Upper lobe of right lung (tissue), 1 donor: ENCODE results near the gene IL21R. TPM values are rescaled to one million over a fixed set of nuclear protein-coding genes. Genes with fewer than 3 reads are reported as not detected.

Experiments used
- ATAC-seq: fragments of 200-7000 bp; cut with Tn5 transposase; one replicate; pipeline ENCODE4 v1.9.1; 2020; ENCODE audit warnings: mild to moderate bottlenecking, moderate library complexity
- DNase-seq: peaks from one replicate; pipeline ENCODE4 v3.0.0-alpha.2; 2020
- H3K27ac ChIP-seq: fragments of 200-600 bp; one replicate; pipeline ENCODE4 v1.8.0; 2022
- H3K27me3 ChIP-seq: fragments of 200-600 bp; one replicate; pipeline ENCODE4 v1.8.0; 2022; ENCODE audit warnings: mild to moderate bottlenecking
- H3K36me3 ChIP-seq: fragments of 200-600 bp; one replicate; pipeline ENCODE4 v1.8.0; 2022
- H3K4me1 ChIP-seq: fragments of 200-600 bp; one replicate; pipeline ENCODE4 v1.8.0; 2022
- H3K4me3 ChIP-seq: fragments of 200-600 bp; one replicate; pipeline ENCODE4 v1.8.0; 2022; ENCODE audit warnings: mild to moderate bottlenecking
- H3K9me3 ChIP-seq: fragments of 200-600 bp; one replicate; pipeline ENCODE4 v1.8.0; 2022
- intact Hi-C: fragments of 100-400 bp; cut with DNase I; formaldehyde crosslinking; loops from one replicate; pipeline ENCODE4 v1.11.0; 2022
- total RNA-seq: library from RNA; stranded (reverse); fragmentation: NEBNext Ultra II Directional; extraction: Animal tissue kit (Norgen Biotek cat#: 25700); gene quantifications from one replicate; pipeline ENCODE4 v1.2.1, GENCODE V29; 2021
- TF ChIP-seq, protein P1 (sequence below): fragments of 200-600 bp; IDR thresholded peaks from one replicate; pipeline ENCODE4 v1.8.0; 2022; ENCODE audit warnings: antibody characterized with exemption
- donor health status: DM: no; HTN: yes; CAD: no; lungs with severe emphysema.

The IL21R gene
- total RNA-seq, 1 donor from 2014 or later, result 3.9 TPM

- Histone ChIP-seq H3K4me1 (peaks cover 12% of the 10 kb centered on the region), H3K27ac (peak overlapping the region; percentile 19), H3K27me3 (no peaks in the 10 kb centered on the region), H3K4me3 (no peak overlapping the region), H3K36me3 (no peaks in the 10 kb centered on the region), H3K9me3 (no peaks in the 10 kb centered on the region)
- ATAC-seq (peak; percentile 89), DNase-seq (peak; percentile 79)
- intact Hi-C loops, result loop anchor here (5.0 to 10.0 kb wide), 2 partner anchors 80 to 198 kb away; no protein-coding TSS in a partner anchor
- TF ChIP-seq, protein P1, sequence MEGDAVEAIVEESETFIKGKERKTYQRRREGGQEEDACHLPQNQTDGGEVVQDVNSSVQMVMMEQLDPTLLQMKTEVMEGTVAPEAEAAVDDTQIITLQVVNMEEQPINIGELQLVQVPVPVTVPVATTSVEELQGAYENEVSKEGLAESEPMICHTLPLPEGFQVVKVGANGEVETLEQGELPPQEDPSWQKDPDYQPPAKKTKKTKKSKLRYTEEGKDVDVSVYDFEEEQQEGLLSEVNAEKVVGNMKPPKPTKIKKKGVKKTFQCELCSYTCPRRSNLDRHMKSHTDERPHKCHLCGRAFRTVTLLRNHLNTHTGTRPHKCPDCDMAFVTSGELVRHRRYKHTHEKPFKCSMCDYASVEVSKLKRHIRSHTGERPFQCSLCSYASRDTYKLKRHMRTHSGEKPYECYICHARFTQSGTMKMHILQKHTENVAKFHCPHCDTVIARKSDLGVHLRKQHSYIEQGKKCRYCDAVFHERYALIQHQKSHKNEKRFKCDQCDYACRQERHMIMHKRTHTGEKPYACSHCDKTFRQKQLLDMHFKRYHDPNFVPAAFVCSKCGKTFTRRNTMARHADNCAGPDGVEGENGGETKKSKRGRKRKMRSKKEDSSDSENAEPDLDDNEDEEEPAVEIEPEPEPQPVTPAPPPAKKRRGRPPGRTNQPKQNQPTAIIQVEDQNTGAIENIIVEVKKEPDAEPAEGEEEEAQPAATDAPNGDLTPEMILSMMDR, result peak; percentile 48
Observed at GRCh38 chr16:27374804-27375425, 27.1 kb upstream of the IL21R start.

DNA sequence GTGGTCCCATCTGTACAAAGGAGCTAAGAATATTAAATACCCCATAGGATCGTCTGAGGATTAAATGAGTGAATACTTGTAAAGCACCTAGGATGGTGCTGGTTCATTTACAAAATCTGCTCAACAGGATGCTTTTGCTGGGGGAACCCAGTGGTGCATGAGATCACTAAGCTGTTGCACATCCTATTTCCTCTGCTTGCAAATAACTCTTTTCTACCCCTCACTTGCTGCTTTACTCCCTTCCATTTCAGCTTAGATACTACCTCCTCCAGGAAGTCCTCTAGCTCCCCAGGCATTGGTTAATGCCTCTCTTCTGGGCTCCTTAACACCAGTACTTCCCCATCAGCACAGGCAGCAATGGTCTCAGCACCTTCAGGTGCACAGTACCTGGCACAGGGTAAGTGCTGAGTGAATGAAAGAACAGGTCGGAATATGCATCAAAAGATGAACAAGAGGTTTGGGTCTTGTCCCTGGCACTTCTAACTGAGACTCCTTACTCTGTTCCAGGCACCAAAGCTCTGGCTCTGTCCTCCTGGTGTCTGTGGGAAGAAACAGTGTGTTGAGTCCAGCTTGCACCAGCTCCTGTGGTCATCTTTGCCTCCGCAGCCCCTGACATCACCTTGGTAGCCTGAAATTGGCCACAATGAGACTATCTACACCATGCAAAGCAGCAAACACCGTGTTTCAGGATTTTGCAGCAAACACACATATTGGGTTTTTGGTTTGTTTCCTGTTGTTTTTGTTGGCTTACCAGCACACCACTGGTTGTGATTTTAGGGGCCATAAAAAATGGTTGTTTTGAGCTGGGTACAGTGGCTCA lies 24.1 kb upstream of the IL21R start:
- no peak overlapping the region for H3K27ac ChIP-seq
- H3K9me3 ChIP-seq, result no peaks in the 10 kb centered on the region
- DNase-seq (no peak), ATAC-seq (no peak)
- no peaks in the 10 kb centered on the region for H3K36me3 ChIP-seq
- H3K4me3 ChIP-seq, result no peak overlapping the region
- intact Hi-C loops, result loop anchor here (10.0 kb wide), 1 partner anchor 77 kb away; no protein-coding TSS in a partner anchor
- no peaks in the 10 kb centered on the region for H3K27me3 ChIP-seq
- peaks cover 12% of the 10 kb centered on the region for H3K4me1 ChIP-seq
- TF ChIP-seq, protein P1, result no peak

DNA sequence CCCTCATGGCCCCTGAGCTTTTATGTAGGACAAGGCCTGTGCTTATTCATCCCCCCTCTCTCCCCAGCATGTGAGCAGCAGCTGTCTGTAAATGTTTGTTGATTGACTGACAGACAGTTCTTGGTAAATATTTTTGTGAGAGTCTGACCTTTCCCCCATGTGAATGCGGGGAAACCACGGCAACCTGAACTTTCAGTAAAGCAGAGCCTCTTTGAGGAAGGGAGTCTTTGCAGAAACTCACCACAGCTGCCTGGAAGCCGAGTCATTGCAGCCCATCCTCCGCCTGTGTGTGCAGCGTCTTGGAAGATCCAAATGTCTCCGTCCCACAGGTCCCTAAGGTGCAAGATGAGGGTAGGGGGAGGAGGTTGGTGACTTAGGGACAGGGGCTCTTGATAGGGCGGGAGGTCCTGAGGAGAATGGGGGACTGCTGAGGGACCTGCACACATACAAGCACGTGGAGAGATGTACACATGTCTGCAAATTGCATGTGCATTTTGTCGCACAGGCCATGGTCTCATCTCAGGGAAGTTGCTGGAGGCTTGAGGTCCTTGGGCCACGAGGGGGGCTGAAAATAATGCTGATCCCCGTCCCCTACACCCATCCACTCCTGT lies 23.0 kb upstream of the IL21R start:
- peaks cover 12% of the 10 kb centered on the region for H3K4me1 ChIP-seq
- TF ChIP-seq, protein P1, result no peak
- ATAC-seq (no peak), DNase-seq (no peak)
- no peak overlapping the region for H3K27ac ChIP-seq
- intact Hi-C loops, result loop anchor here (10.0 kb wide), 1 partner anchor 76 kb away; no protein-coding TSS in a partner anchor
- H3K9me3 ChIP-seq, result no peaks in the 10 kb centered on the region
- no peaks in the 10 kb centered on the region for H3K27me3 ChIP-seq
- H3K36me3 ChIP-seq, result no peaks in the 10 kb centered on the region
- no peak overlapping the region for H3K4me3 ChIP-seq

DNA sequence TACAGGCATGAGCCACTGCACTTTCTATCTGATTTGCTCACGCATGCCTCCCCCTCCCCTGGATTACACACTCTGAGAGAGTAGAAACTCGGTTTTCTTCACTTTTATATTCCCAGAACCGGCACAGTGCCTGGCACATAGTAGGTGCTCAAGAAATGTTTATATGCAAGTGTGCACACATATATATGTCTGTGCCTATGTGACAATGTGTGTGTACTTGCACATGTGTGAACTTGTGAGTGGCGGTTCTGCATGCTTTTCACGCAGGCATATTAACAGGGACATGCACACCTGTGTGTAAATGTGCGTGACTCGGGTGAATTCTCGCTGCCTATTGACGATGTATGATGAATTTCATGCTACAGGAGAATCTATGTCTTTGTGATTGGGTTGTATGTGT lies 22.1 kb upstream of the IL21R start:
- intact Hi-C loops, result loop anchor here (10.0 kb wide), 1 partner anchor 75 kb away; no protein-coding TSS in a partner anchor
- H3K27me3 ChIP-seq, result no peaks in the 10 kb centered on the region
- no peaks in the 10 kb centered on the region for H3K36me3 ChIP-seq
- no peak for ATAC-seq
- H3K4me3 ChIP-seq, result no peak overlapping the region
- peaks cover 7% of the 10 kb centered on the region for H3K4me1 ChIP-seq
- H3K27ac ChIP-seq, result no peak overlapping the region
- H3K9me3 ChIP-seq, result no peaks in the 10 kb centered on the region
- no peak for DNase-seq
- TF ChIP-seq, protein P1, result no peak

- H3K36me3 ChIP-seq, result no peaks in the 10 kb centered on the region
- TF ChIP-seq, protein P1, result no peak
- H3K9me3 ChIP-seq, result no peaks in the 10 kb centered on the region
- H3K27ac ChIP-seq, result no peak overlapping the region
- DNase-seq (no peak), ATAC-seq (no peak)
- no peaks in the 10 kb centered on the region for H3K27me3 ChIP-seq
- H3K4me1 ChIP-seq, result no peaks in the 10 kb centered on the region
- intact Hi-C loops, result no loop called here
- no peak overlapping the region for H3K4me3 ChIP-seq
Observed at GRCh38 chr16:27381236-27381635, 20.7 kb upstream of the IL21R start.
